Measurements from ENCODE around the gene COQ4. TPM values are rescaled to one million over a fixed set of nuclear protein-coding genes. Genes with fewer than 3 reads are reported as not detected.

The COQ4 gene
- total RNA-seq, 1 experiment from 2014 or later = 39.6 TPM

GRCh38 chr9:128340691-128341434 is 18.2 kb downstream of the COQ4 start:
- no peak for DNase-seq (ENCODE audit: low spot score)

- DNase-seq (ENCODE audit: low spot score) = peak; percentile 65
Measured at GRCh38 chr9:128341435-128341849, 18.8 kb downstream of the COQ4 start.

GRCh38 chr9:128342971-128343680 is 20.5 kb downstream of the COQ4 start:
- no peak for DNase-seq (ENCODE audit: low spot score)

- DNase-seq (ENCODE audit: low spot score) = no peak
Measured at GRCh38 chr9:128343855-128344254, 21.2 kb downstream of the COQ4 start.

GRCh38 chr9:128344931-128345605 is 22.4 kb downstream of the COQ4 start:
- DNase-seq (ENCODE audit: low spot score) = no peak

- DNase-seq (ENCODE audit: low spot score) = no peak
Measured at GRCh38 chr9:128349125-128349524, 26.5 kb downstream of the COQ4 start.

- no peak for DNase-seq (ENCODE audit: low spot score)
Measured at GRCh38 chr9:128349772-128350171, 27.1 kb downstream of the COQ4 start.

- DNase-seq (ENCODE audit: low spot score) = no peak
Measured at GRCh38 chr9:128355451-128355850, 32.8 kb downstream of the COQ4 start.

- DNase-seq (ENCODE audit: low spot score) = no peak
Measured at GRCh38 chr9:128358090-128358489, 35.5 kb downstream of the COQ4 start.

GRCh38 chr9:128358861-128359260 is 36.2 kb downstream of the COQ4 start:
- DNase-seq (ENCODE audit: low spot score) = no peak

GRCh38 chr9:128360826-128361225 is 38.2 kb downstream of the COQ4 start:
- DNase-seq (ENCODE audit: low spot score) = no peak

- DNase-seq (ENCODE audit: low spot score) = no peak
Measured at GRCh38 chr9:128361296-128361985, 38.8 kb downstream of the COQ4 start.

GRCh38 chr9:128361986-128362646 is 39.5 kb downstream of the COQ4 start:
- peak; percentile 77 for DNase-seq (ENCODE audit: low spot score)

- no peak for DNase-seq (ENCODE audit: low spot score)
Measured at GRCh38 chr9:128362774-128363173, 40.1 kb downstream of the COQ4 start.

- no peak for DNase-seq (ENCODE audit: low spot score)
Measured at GRCh38 chr9:128365525-128365924, 42.9 kb downstream of the COQ4 start.

- DNase-seq (ENCODE audit: low spot score) = no peak
Measured at GRCh38 chr9:128369024-128369706, 46.5 kb downstream of the COQ4 start.

GRCh38 chr9:128370367-128370751 is 47.7 kb downstream of the COQ4 start:
- no peak for DNase-seq (ENCODE audit: low spot score)

GRCh38 chr9:128370752-128371629 is 48.4 kb downstream of the COQ4 start, which contains the start of gene URM1:
Gene URM1 (plus strand): TSS chr9:128371374. CDS start chr9:128371381, 7 bp downstream.
- DNase-seq (ENCODE audit: low spot score) = peak; percentile 94

GRCh38 chr9:128371630-128372117 is 49.0 kb downstream of the COQ4 start:
- DNase-seq (ENCODE audit: low spot score) = no peak

GRCh38 chr9:128372188-128372641 is 49.6 kb downstream of the COQ4 start:
- DNase-seq (ENCODE audit: low spot score) = no peak
